H1 (cell line): ENCODE results near the gene RPL6. TPM values are rescaled to one million over a fixed set of nuclear protein-coding genes. Genes with fewer than 3 reads are reported as not detected.

Experiments
- ASH2L ChIP-seq: fragments of 200-600, 300-600 bp; sonication (generic); IDR thresholded peaks from one replicate; pipeline ENCODE4 v1.7.1; 2017; ENCODE audit warnings: low read length
- CBX5 ChIP-seq: fragments of 300-800, 300-1000 bp; sonication (generic); IDR thresholded peaks from 2 replicates; pipeline ENCODE4 v1.7.1; 2016; ENCODE audit warnings: antibody characterized with exemption, low read length, low read depth
- CBX8 ChIP-seq: fragments of 300-800, 300-1000 bp; sonication (generic); IDR thresholded peaks from 2 replicates; pipeline ENCODE4 v1.7.1; 2016; ENCODE audit warnings: low read depth, low read length, borderline replicate concordance
- CHD1 ChIP-seq: IDR thresholded peaks from 2 replicates; pipeline ENCODE4 v1.6.1; 2012; ENCODE audit warnings: low read depth, low read length, improper control_type of control experiment
- CREB1 ChIP-seq: IDR thresholded peaks from 2 replicates; pipeline ENCODE4 v1.6.1; 2012; ENCODE audit warnings: inconsistent platforms
- EP300 ChIP-seq, 2 experiments: IDR thresholded peaks; 1 replicate in 1 of 2; 2 replicates in 1 of 2; pipeline ENCODE4 v1.6.1; 2011 to 2012; ENCODE audit warnings: low read depth in 2 of 2, low read length in 2 of 2, mild to moderate bottlenecking in 2 of 2, borderline replicate concordance in 1 of 2, inconsistent platforms in 1 of 2, moderate library complexity in 1 of 2
- GABPA ChIP-seq: IDR thresholded peaks from 2 replicates; pipeline ENCODE4 v1.6.1; 2011; ENCODE audit warnings: mild to moderate bottlenecking, low read length, moderate library complexity, borderline replicate concordance; ENCODE audit not compliant: insufficient read depth
- JUND ChIP-seq: IDR thresholded peaks from 2 replicates; pipeline ENCODE4 v1.6.1; 2011; ENCODE audit warnings: mild to moderate bottlenecking, improper control_type of control experiment, low read length
- KDM5A ChIP-seq: fragments of 200-600 bp; IDR thresholded peaks from 2 replicates; pipeline ENCODE4 v1.7.1; 2012; ENCODE audit warnings: mild to moderate bottlenecking, low read length, inconsistent platforms, mixed read lengths
- NANOG ChIP-seq: IDR thresholded peaks from 2 replicates; pipeline ENCODE4 v1.6.1; 2011; ENCODE audit warnings: low read length, low read depth, mild to moderate bottlenecking, inconsistent platforms; ENCODE audit not compliant: insufficient read depth, poor library complexity, severe bottlenecking
- NRF1 ChIP-seq: IDR thresholded peaks from 2 replicates; pipeline ENCODE4 v1.6.1; 2011; ENCODE audit warnings: mild to moderate bottlenecking, low read depth, low read length, improper control_type of control experiment
- PHF8 ChIP-seq: fragments of 200-600 bp; sonication (generic); conservative IDR thresholded peaks from 2 replicates; pipeline ENCODE4 v1.7.1; 2012; ENCODE audit warnings: low read depth, mild to moderate bottlenecking, inconsistent platforms, low read length, moderate library complexity
- POLR2A ChIP-seq, 2 experiments: IDR thresholded peaks; 1 replicate in 1 of 2; 2 replicates in 1 of 2; pipeline ENCODE4 v1.6.1; 2011; ENCODE audit warnings: low read depth in 2 of 2, low read length in 2 of 2, mild to moderate bottlenecking in 2 of 2; ENCODE audit errors: control extremely low read depth in 1 of 2
- RBBP5 ChIP-seq: IDR thresholded peaks from 2 replicates; pipeline ENCODE4 v1.7.1; 2012; ENCODE audit warnings: low read depth, mild to moderate bottlenecking, inconsistent platforms, low read length, moderate library complexity, borderline replicate concordance
- RNF2 ChIP-seq: fragments of 200-900, 300-1000 bp; sonication (generic); IDR thresholded peaks from 2 replicates; pipeline ENCODE4 v1.7.1; 2016; ENCODE audit warnings: borderline replicate concordance, low read depth, mild to moderate bottlenecking, antibody characterized with exemption, low read length; ENCODE audit not compliant: poor library complexity, severe bottlenecking; ENCODE audit errors: missing control alignments
- SAP30 ChIP-seq: fragments of 300-600 bp; sonication (generic); IDR thresholded peaks from 2 replicates; pipeline ENCODE4 v1.7.1; 2012; ENCODE audit warnings: low read length, moderate library complexity, mild to moderate bottlenecking, inconsistent platforms; ENCODE audit not compliant: insufficient read depth, insufficient replicate concordance
- SIN3A ChIP-seq, 2 experiments: IDR thresholded peaks in 1 of 2; conservative IDR thresholded peaks in 1 of 2; 2 replicates each; pipeline ENCODE4 v1.6.1; 2011 to 2012; ENCODE audit warnings: low read length in 2 of 2, improper control_type of control experiment in 1 of 2, low read depth in 1 of 2, mild to moderate bottlenecking in 1 of 2
- SIRT6 ChIP-seq: IDR thresholded peaks from one replicate; pipeline ENCODE4 v1.7.1; 2012; ENCODE audit warnings: low read length, inconsistent platforms
- SIX5 ChIP-seq: IDR thresholded peaks from 2 replicates; pipeline ENCODE4 v1.6.1; 2011; ENCODE audit warnings: mild to moderate bottlenecking, low read depth, low read length
- SP4 ChIP-seq: IDR thresholded peaks from 2 replicates; pipeline ENCODE4 v1.6.1; 2012; ENCODE audit warnings: low read length, inconsistent platforms
- TAF1 ChIP-seq: IDR thresholded peaks from 2 replicates; pipeline ENCODE4 v1.6.1; 2011; ENCODE audit warnings: mild to moderate bottlenecking, low read depth, low read length
- TBP ChIP-seq: IDR thresholded peaks from 2 replicates; pipeline ENCODE4 v1.6.1; 2011; ENCODE audit warnings: low read depth, low read length, improper control_type of control experiment
- TCF12 ChIP-seq: IDR thresholded peaks from 2 replicates; pipeline ENCODE4 v1.6.1; 2011; ENCODE audit warnings: low read depth, mild to moderate bottlenecking, low read length
- ZNF274 ChIP-seq: IDR thresholded peaks from 2 replicates; pipeline ENCODE4 v1.7.0; 2012; ENCODE audit warnings: low read length, borderline replicate concordance; ENCODE audit errors: extremely low read depth
- polyA plus RNA-seq, 7 experiments: library from polyadenylated mRNA; depleted of rRNA in 3 of 7; stranded (reverse) in 5 of 7; unstranded in 2 of 7; fragments of >200 nt in 5 of 7; fragments of 200-250 nt in 2 of 7; gene quantifications; 1 replicate in 5 of 7; 2 replicates in 1 of 7; 4 replicates in 1 of 7; pipeline versions ENCODE4 v1.2.1 to v1.2.3, GENCODE V29; 2011 to 2013; ENCODE audit warnings: missing spikeins in 2 of 7, mixed read lengths in 2 of 7
- total RNA-seq: library from RNA; stranded (reverse); fragmentation: NEBNext Ultra II Directional; extraction: Animal tissue kit (Norgen Biotek cat#: 25700); gene quantifications from 2 replicates; pipeline ENCODE4 v1.2.1, GENCODE V29; 2021

The RPL6 gene
- total and polyA plus RNA-seq, 2 of the 8 experiments (the other 6 are each of a cell fraction or from before 2014, with no cell fraction given): 1,073 to 1,643 TPM

DNA sequence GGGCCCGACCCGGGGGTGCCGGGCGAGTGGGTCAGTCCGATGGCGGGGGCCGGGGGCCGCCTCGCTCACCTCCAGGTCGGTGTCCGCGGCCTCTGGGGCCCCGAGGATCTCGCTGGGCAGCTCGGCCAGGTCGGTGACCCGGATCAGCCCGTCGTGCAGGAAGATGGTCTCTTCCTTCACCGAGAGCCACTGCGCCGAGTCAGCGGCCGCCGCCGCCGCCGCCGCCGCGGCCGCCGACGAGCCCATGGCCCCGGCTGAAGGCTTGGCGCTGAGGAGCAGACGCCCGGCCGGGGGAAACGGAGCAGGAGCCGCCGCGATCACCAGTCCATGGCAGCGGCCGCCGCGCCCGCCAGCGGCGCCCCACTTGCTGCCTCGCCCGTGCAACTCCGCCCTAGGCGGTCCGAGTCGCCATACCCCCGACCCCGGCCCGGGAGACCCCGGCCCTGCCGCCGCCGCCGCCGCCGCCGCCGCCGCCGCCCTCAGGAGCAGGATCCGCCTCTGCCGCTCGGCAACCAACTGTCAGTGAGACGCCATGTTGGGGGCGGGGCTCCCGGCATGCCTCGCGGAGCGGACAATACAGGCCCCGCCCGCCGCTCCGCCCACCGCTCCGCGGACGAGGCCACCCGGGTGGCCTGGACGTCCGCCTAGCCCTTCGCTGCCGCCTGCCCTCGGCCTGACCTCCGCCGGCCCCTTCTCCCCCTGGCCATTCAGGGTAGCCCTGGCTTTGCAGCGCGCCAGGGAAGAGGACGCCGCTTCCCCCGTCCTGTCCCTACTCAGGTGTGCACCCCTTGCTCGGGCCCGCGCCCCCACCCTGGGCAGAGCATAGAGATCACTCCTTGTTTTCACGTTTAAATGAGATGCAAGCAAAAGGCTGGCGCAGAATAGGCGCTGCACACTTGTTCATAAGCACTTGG is 27.3 kb downstream of the RPL6 start, which contains the start of gene HECTD4 (continued):
- TF ChIP-seq TCF12: no peak
- no peak for TF ChIP-seq NRF1
- TF ChIP-seq CBX5: no peak
- no peak for TF ChIP-seq CBX8
- TF ChIP-seq CHD1: no peak
- TF ChIP-seq CREB1: 0 out of 2 replicates have a peak, but pooled peaks have one; percentile 14
- no peak for TF ChIP-seq GABPA
- TF ChIP-seq SP4: peak; percentile 76; the same call in 1 of the 2 replicates
- no peak for TF ChIP-seq JUND
- TF ChIP-seq ZNF274: no peak
- no peak for TF ChIP-seq RNF2
- no peak; the same call in 1 of the 2 replicates for TF ChIP-seq KDM5A
- TF ChIP-seq PHF8: peak; percentile 53
- no peak for TF ChIP-seq SIRT6
- TF ChIP-seq TBP: peak; percentile 42; the same call in 1 of the 2 replicates
- TF ChIP-seq POLR2A (IDR thresholded peaks at IDR 0.05; ENCODE audit: control extremely low read depth in 1 of 2, low read depth in 2 of 2, low read length in 2 of 2): peak in 1 of 2 experiments; percentile 14; a peak in 1 of 3 replicates
- TF ChIP-seq NANOG: no peak
- no peak for TF ChIP-seq SAP30
- no peak for TF ChIP-seq SIX5
- TF ChIP-seq SIN3A (conservative IDR thresholded peaks at IDR 0.05 in 1 of 2, IDR thresholded peaks at IDR 0.05 in 1 of 2; ENCODE audit: low read depth in 1 of 2, low read length in 2 of 2): no peak; a peak in 2 of 4 replicates
- no peak for TF ChIP-seq RBBP5
- peak; percentile 52; the same call in 1 of the 2 replicates for TF ChIP-seq TAF1
- TF ChIP-seq EP300 (IDR thresholded peaks at IDR 0.05; ENCODE audit: borderline replicate concordance in 1 of 2, low read depth in 2 of 2, low read length in 2 of 2): peak in 1 of 2 experiments; percentile 53; a peak in 1 of 3 replicates
- no peak for TF ChIP-seq ASH2L
